ENCODE data around the gene KRT23. TPM values are rescaled to one million over a fixed set of nuclear protein-coding genes. Genes with fewer than 3 reads are reported as not detected.
A peak's percentile ranks its signal among the peaks of the same experiment; 100 is the strongest.

The KRT23 gene
- total and polyA plus RNA-seq, 2 of the 13 experiments (the other 11 are each of a cell fraction or from before 2014, with no cell fraction given) = 24.7 to 51.1 TPM

- TF ChIP-seq, protein P1, sequence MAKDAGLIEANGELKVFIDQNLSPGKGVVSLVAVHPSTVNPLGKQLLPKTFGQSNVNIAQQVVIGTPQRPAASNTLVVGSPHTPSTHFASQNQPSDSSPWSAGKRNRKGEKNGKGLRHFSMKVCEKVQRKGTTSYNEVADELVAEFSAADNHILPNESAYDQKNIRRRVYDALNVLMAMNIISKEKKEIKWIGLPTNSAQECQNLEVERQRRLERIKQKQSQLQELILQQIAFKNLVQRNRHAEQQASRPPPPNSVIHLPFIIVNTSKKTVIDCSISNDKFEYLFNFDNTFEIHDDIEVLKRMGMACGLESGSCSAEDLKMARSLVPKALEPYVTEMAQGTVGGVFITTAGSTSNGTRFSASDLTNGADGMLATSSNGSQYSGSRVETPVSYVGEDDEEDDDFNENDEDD (CRISPR knock-in tag; IDR thresholded peaks at IDR 0.05; ENCODE audit: borderline replicate concordance) = no peak
- TF ChIP-seq ZFYVE20 (CRISPR knock-in tag; IDR thresholded peaks at IDR 0.05; ENCODE audit: borderline replicate concordance, low read depth) (no peak), STAT6 (CRISPR knock-in tag; IDR thresholded peaks at IDR 0.05; ENCODE audit: borderline replicate concordance) (no peak), NFE2 (CRISPR knock-in tag; IDR thresholded peaks at IDR 0.05) (no peak), GATAD1 (CRISPR knock-in tag; IDR thresholded peaks at IDR 0.05) (no peak), ZNF383 (CRISPR knock-in tag; IDR thresholded peaks at IDR 0.05; ENCODE audit: borderline replicate concordance) (0 out of 2 replicates have a peak, but pooled peaks have one; percentile 29), ZNF691 (CRISPR knock-in tag; IDR thresholded peaks at IDR 0.05; ENCODE audit: borderline replicate concordance, low read depth) (peak; percentile 67), PHB2 (IDR thresholded peaks at IDR 0.05; ENCODE audit: partially characterized antibody) (no peak), IRX3 (CRISPR knock-in tag; IDR thresholded peaks at IDR 0.05; ENCODE audit: borderline replicate concordance, low read depth) (no peak), ELF4 (CRISPR knock-in tag; IDR thresholded peaks at IDR 0.05; ENCODE audit: borderline replicate concordance) (no peak), SP4 (CRISPR knock-in tag; IDR thresholded peaks at IDR 0.05) (no peak), ZNF720 (CRISPR knock-in tag; IDR thresholded peaks at IDR 0.05) (no peak), NFATC3 (CRISPR knock-in tag; IDR thresholded peaks at IDR 0.05) (no peak), FOXP1 (IDR thresholded peaks at IDR 0.05) (no peak), FOXP1 (CRISPR knock-in tag; IDR thresholded peaks at IDR 0.05) (no peak; the same call in 1 of the 2 replicates), ZNF678 (CRISPR knock-in tag; IDR thresholded peaks at IDR 0.05) (no peak), TOPORS (CRISPR knock-in tag; IDR thresholded peaks at IDR 0.05) (no peak), ZNF44 (CRISPR knock-in tag; IDR thresholded peaks at IDR 0.05) (no peak)
- TF ChIP-seq, protein P2, sequence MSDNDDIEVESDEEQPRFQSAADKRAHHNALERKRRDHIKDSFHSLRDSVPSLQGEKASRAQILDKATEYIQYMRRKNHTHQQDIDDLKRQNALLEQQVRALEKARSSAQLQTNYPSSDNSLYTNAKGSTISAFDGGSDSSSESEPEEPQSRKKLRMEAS (IDR thresholded peaks at IDR 0.05) = 0 out of 2 replicates have a peak, but pooled peaks have one; percentile 18
- TF ChIP-seq, protein P3, sequence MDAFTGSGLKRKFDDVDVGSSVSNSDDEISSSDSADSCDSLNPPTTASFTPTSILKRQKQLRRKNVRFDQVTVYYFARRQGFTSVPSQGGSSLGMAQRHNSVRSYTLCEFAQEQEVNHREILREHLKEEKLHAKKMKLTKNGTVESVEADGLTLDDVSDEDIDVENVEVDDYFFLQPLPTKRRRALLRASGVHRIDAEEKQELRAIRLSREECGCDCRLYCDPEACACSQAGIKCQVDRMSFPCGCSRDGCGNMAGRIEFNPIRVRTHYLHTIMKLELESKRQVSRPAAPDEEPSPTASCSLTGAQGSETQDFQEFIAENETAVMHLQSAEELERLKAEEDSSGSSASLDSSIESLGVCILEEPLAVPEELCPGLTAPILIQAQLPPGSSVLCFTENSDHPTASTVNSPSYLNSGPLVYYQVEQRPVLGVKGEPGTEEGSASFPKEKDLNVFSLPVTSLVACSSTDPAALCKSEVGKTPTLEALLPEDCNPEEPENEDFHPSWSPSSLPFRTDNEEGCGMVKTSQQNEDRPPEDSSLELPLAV (CRISPR knock-in tag; conservative IDR thresholded peaks at IDR 0.05; ENCODE audit: low read depth) = no peak
Measured at GRCh38 chr17:40903129-40903847, 34.2 kb downstream of the KRT23 start (continued).
